Gastrocnemius medialis (tissue), 4 donors: Measurements from ENCODE around the gene MOB1A. TPM values are rescaled to one million over a fixed set of nuclear protein-coding genes. Genes with fewer than 3 reads are reported as not detected.
A peak's percentile ranks its signal among the peaks of the same experiment; 100 is the strongest.
"Not testable (repeated sequence)": the region's sequence is repeated elsewhere in the genome, so short reads cannot be mapped to it uniquely, and the experiment has no call there.

Experiments
- ATAC-seq, 2 donors: fragments of 150-250 bp; one replicate each; pipeline ENCODE4 v1.9.1; 2016
- DNase-seq, 2 donors: peaks; one replicate each; pipeline ENCODE4 v3.0.0-alpha.2; 2019
- H3K27ac ChIP-seq, 4 donors: fragments of 200-600 bp; sonication (generic); 1 replicate in 1 of 4; 2 replicates in 3 of 4; pipeline ENCODE4 v1.5.1; 2016 to 2018; ENCODE audit warnings: mild to moderate bottlenecking in 2 of 4, moderate library complexity in 1 of 4
- H3K27me3 ChIP-seq, 3 donors: fragments of 200-600 bp; sonication (generic) in 2 of 3; 1 replicate in 1 of 3; 2 replicates in 2 of 3; pipeline versions ENCODE4 v1.5.1 to v1.6.0; 2016 to 2019; ENCODE audit warnings: mild to moderate bottlenecking in 1 of 3, moderate library complexity in 1 of 3
- H3K36me3 ChIP-seq, 2 donors: fragments of 200-600 bp; sonication (generic) in 1 of 2; one replicate each; pipeline ENCODE4 v1.5.1; 2017 to 2018
- H3K4me1 ChIP-seq, 2 donors: fragments of 200-600 bp; sonication (generic) in 1 of 2; one replicate each; pipeline ENCODE4 v1.5.1; 2016 to 2017; ENCODE audit warnings: mild to moderate bottlenecking in 2 of 2
- H3K4me3 ChIP-seq, 4 donors: fragments of 200-600 bp; sonication (generic) in 3 of 4; 1 replicate in 1 of 4; 2 replicates in 3 of 4; pipeline ENCODE4 v1.5.1; 2016 to 2019; ENCODE audit warnings: mild to moderate bottlenecking in 2 of 4
- H3K9me3 ChIP-seq, 3 donors: fragments of 200-600 bp; sonication (generic) in 2 of 3; 1 replicate in 1 of 3; 2 replicates in 2 of 3; pipeline ENCODE4 v1.5.1; 2016 to 2019
- CTCF ChIP-seq, 5 experiments: fragments of 450-650 bp in 3 of 5; fragments of 200-600 bp in 2 of 5; sonication (generic) in 2 of 5; IDR thresholded peaks in 4 of 5; conservative IDR thresholded peaks in 1 of 5; 1 replicate in 4 of 5; 2 replicates in 1 of 5; pipeline ENCODE4 v1.5.1; 2016 to 2019; ENCODE audit warnings: antibody characterized with exemption in 5 of 5, mild to moderate bottlenecking in 3 of 5, moderate library complexity in 3 of 5
- POLR2A ChIP-seq, 2 donors: fragments of 450-650 bp; IDR thresholded peaks; one replicate each; pipeline ENCODE4 v1.6.1; 2017; ENCODE audit warnings: antibody characterized with exemption in 2 of 2, mild to moderate bottlenecking in 2 of 2, moderate library complexity in 2 of 2
- in situ Hi-C, 4 donors: fragments of 200-750 bp; cut with MboI; loops; one replicate each; pipeline versions ENCODE4 v1.15.0 to v1.8.0; 2017; ENCODE audit warnings: low sequenced_read_pairs in 4 of 4
- intact Hi-C: fragments of 100-400 bp; cut with DNase I; formaldehyde crosslinking; loops from one replicate; pipeline ENCODE4 v1.15.1; 2023; ENCODE audit warnings: low total_unique reads
- total RNA-seq, 4 donors: library from RNA; depleted of rRNA; stranded (reverse); fragments of >200 nt; gene quantifications; one replicate each; pipeline versions ENCODE4 v1.1.0 to v1.2.3, GENCODE V29; 2016

MOB1A gene
- total RNA-seq, 4 donors from 2014 or later = 19.9 to 44.3 (median 35.5) TPM

- H3K36me3 ChIP-seq = no peaks in the 10 kb centered on the region
- H3K4me3 ChIP-seq = no peak overlapping the region
- no peak for TF ChIP-seq CTCF (IDR thresholded peaks at IDR 0.05 in 4 of 5, conservative IDR thresholded peaks at IDR 0.05 in 1 of 5)
- no peak for TF ChIP-seq POLR2A (IDR thresholded peaks at IDR 0.05)
- no peaks in the 10 kb centered on the region for H3K27me3 ChIP-seq
- ATAC-seq = peak; percentile 89 to 96
- H3K9me3 ChIP-seq = no peaks in the 10 kb centered on the region
- peak; percentile 18 to 73 for DNase-seq
- in situ Hi-C loops = no loop called here
- H3K27ac ChIP-seq = peak overlapping the region in 1 of 4 donors; percentile 18
- intact Hi-C loops = no loop called here
- H3K4me1 ChIP-seq = peaks cover 3 to 9% of the 10 kb centered on the region in 2 donors
Measured at GRCh38 chr2:74188018-74188601, 9.4 kb upstream of the MOB1A start.

GRCh38 chr2:74186706-74187105 lies 8.0 kb upstream of the MOB1A start:
- intact Hi-C loops, H3K27ac ChIP-seq, H3K4me3 ChIP-seq, H3K4me1 ChIP-seq, DNase-seq, in situ Hi-C loops, H3K36me3 ChIP-seq, H3K27me3 ChIP-seq, H3K9me3 ChIP-seq, ATAC-seq: not testable (repeated sequence)

- intact Hi-C loops (no loop called here), in situ Hi-C loops (no loop called here)
- no peak for ATAC-seq
- no peaks in the 10 kb centered on the region for H3K27me3 ChIP-seq
- no peaks in the 10 kb centered on the region for H3K9me3 ChIP-seq
- H3K36me3 ChIP-seq = no peaks in the 10 kb centered on the region
- H3K4me1 ChIP-seq = peaks cover 3 to 9% of the 10 kb centered on the region in 2 donors
- TF ChIP-seq CTCF (IDR thresholded peaks at IDR 0.05 in 4 of 5, conservative IDR thresholded peaks at IDR 0.05 in 1 of 5) (no peak), POLR2A (IDR thresholded peaks at IDR 0.05) (no peak)
- H3K4me3 ChIP-seq = no peak overlapping the region
- H3K27ac ChIP-seq = no peak overlapping the region
- peak; percentile 11 to 23 for DNase-seq
Measured at GRCh38 chr2:74186038-74186437, 7.4 kb upstream of the MOB1A start.

GRCh38 chr2:74183878-74184277 lies 5.2 kb upstream of the MOB1A start:
- Histone ChIP-seq H3K36me3 (no peaks in the 10 kb centered on the region), H3K4me1 (peaks cover 3 to 9% of the 10 kb centered on the region in 2 donors), H3K4me3 (no peak overlapping the region), H3K27me3 (no peaks in the 10 kb centered on the region), H3K27ac (no peak overlapping the region), H3K9me3 (no peaks in the 10 kb centered on the region)
- TF ChIP-seq CTCF (IDR thresholded peaks at IDR 0.05 in 4 of 5, conservative IDR thresholded peaks at IDR 0.05 in 1 of 5) (no peak), POLR2A (IDR thresholded peaks at IDR 0.05) (no peak)
- intact Hi-C loops (no loop called here), in situ Hi-C loops (no loop called here)
- DNase-seq = no peak
- no peak for ATAC-seq

GRCh38 chr2:74181739-74182138 lies 3.1 kb upstream of the MOB1A start:
- Histone ChIP-seq H3K36me3 (no peaks in the 10 kb centered on the region), H3K27ac (no peak overlapping the region), H3K4me3 (no peak overlapping the region), H3K4me1 (peaks cover 12 to 13% of the 10 kb centered on the region in 2 donors), H3K27me3 (no peaks in the 10 kb centered on the region), H3K9me3 (no peaks in the 10 kb centered on the region)
- in situ Hi-C loops (no loop called here), intact Hi-C loops (no loop called here)
- ATAC-seq (no peak), DNase-seq (peak; percentile 29 to 37)
- TF ChIP-seq CTCF (IDR thresholded peaks at IDR 0.05 in 4 of 5, conservative IDR thresholded peaks at IDR 0.05 in 1 of 5) = no peak
- TF ChIP-seq POLR2A (IDR thresholded peaks at IDR 0.05) = no peak
